ENCODE data around the gene BACH2.
A peak's percentile ranks its signal among the peaks of the same experiment; 100 is the strongest.
"Not testable (repeated sequence)": the region's sequence is repeated elsewhere in the genome, so short reads cannot be mapped to it uniquely, and the experiment has no call there.

BACH2 gene

DNA sequence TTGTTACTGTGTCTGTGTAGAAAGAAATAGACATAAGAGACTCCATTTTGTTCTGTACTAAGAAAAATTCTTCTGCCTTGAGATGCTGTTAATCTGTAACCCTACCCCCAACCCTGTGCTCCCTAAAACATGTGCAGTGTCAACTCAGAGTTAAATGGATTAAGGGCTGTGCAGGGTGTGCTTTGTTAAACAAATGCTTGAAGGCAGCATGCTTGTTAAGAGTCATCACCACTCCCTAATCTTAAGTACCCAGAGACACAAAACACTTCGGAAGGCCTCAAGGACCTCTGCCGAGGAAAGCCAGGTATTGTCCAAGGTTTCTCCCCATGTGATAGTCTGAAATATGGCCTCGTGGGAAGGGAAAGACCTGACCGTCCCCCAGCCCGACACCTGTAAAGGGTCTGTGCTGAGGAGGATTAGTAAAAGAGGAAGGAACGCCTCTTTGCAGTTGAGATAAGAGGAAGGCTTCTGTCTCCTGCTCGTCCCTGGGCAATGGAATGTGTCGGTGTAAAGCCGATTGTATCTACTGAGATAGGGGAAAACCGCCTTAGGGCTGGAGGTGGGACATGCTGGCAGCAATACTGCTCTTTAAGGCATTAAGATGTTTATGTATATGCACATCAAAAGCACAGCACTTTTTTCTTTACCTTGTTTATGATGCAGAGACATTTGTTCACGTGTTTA is 405.7 kb downstream of the BACH2 start:
- DNase-seq (ENCODE audit: low spot score): not testable (repeated sequence)

DNA sequence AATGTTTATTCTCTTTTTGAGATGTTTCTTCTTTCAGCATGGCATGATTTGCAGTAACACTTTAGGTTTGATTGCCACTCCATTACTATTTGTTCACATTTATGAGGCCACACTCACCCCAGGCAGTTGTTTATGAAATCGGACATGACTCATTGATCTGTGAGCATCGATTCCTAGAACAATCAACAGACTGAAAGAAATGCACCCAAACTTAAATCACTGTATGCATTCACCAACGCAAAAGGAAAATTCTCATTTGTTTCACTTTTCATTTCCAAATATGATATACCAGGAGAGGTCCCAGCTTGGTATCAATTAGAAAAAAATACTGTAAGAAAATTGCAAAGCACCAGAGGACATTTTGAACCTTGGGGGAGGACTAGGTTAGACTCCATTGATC is 407.8 kb downstream of the BACH2 start:
- no peak for DNase-seq (ENCODE audit: low spot score)

DNA sequence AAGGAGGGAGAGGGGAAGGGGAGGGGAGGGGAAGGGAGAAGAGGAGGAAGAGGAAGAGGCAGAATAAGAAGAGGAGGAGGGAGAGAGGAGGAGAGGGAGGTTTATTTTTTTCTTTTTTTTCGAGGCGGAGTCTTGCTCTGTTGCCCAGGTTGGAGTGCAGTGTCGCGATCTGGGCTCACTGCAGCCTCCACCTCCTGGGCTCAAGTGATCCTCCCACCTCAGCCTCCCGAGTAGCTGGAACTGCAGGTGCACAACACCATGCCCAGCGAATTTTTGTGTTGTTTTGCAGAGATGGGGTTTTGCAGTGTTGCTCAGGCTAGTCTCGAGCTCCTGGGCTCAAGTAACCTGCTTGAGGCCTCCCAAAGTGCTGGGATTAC is 408.5 kb downstream of the BACH2 start:
- no peak for DNase-seq (ENCODE audit: low spot score)

DNA sequence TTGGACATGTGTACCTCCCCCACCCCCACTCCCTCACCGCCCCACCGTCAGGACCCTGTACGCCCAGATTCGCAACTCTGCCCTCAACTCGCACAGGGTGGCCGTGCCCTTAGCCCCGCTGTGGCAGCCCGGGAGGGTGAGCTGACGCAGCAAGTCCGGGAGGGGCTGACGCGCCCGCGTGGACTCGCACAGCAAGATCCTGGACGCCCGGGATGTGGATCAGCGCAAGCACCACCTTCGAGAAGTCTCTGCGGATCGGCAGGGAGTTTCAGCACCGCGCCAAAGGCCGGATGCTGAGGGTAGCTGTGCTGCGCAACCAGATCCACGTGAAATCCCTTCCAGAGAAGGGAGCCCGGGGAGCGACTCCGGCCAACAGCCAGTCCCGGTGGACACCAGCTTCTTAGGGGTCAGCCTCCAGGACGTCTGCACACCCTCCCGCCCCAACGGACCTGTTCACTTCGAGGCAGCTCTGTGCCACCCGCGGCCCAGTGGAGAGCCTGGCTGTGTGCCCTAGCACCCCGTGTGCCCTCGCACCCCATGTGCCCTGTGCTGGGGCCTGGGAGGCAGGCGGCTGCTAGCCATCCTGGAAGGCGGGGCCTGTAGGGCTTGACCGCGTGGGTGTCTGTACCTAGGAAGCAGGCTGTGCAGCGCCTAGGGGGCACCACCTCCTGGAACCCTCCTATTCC is 409.0 kb downstream of the BACH2 start:
- peak; percentile 33 for DNase-seq (ENCODE audit: low spot score)

DNA sequence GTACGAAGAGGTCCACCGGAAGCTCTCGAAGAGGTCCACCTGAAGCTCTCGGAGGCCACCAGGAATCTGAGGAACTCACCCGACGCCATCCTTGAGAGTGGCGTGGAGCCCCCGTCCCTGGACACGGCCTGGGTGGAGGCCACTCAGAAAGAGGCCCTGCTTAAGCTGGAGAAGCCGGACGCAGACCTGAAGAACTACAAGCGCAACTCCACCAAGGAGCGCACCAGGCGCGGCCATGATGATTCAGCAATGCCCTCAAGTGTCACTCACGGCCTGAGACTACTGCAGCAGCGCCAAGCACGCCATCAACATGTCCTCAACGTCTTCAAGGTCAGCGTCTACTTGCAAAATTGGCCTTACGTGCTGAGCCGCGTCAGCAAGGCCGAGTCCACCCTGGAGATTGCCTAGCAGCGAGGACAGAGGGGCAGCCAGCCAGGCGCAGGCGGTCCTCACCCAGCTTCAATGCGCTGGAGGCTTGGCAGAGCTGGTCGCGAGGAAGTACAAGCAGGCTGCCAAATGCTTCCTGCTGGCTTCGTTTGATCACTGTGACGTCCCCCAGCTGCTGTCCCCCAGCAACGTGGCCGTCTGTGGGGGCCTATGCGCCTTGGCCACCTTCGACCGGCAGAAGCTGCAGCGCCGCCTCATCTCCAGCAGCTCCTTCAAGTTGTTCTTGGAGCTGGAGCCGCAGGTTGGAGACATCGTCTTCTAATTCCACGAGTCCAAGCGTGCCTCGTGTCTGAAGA is 410.1 kb downstream of the BACH2 start:
- DNase-seq (ENCODE audit: low spot score): no peak

Data from AG20443 (cell line).